GM12864 (cell line): Measurements from ENCODE around the gene UNKL.
A peak's percentile ranks its signal among the peaks of the same experiment; 100 is the strongest.
"Not testable (repeated sequence)": the region's sequence is repeated elsewhere in the genome, so short reads cannot be mapped to it uniquely, and the experiment has no call there.

ENCODE experiments used
- DNase-seq: peaks from one replicate; pipeline ENCODE4 v3.0.0-alpha.2; 2011; ENCODE audit warnings: low read depth
- H3K4me3 ChIP-seq: 2 replicates; pipeline ENCODE4 v1.5.1; 2011; ENCODE audit warnings: mild to moderate bottlenecking, low read depth, low read length, control low read depth
- CTCF ChIP-seq: IDR thresholded peaks from 2 replicates; pipeline ENCODE4 v1.5.1; 2011; ENCODE audit warnings: low read depth, mild to moderate bottlenecking, moderate library complexity, low read length, control low read depth, inconsistent platforms; ENCODE audit errors: missing control alignments

Gene UNKL

GRCh38 chr16:1331712-1332617 is 82.5 kb downstream of the UNKL start:
- no peak for TF ChIP-seq CTCF
- DNase-seq: peak; percentile 64
- H3K4me3 ChIP-seq: no peak overlapping the region

- TF ChIP-seq CTCF: no peak
- no peak overlapping the region for H3K4me3 ChIP-seq
Observed at GRCh38 chr16:1330931-1331711, 83.4 kb downstream of the UNKL start.

GRCh38 chr16:1330260-1330914 is 84.1 kb downstream of the UNKL start:
- H3K4me3 ChIP-seq: no peak overlapping the region
- no peak for DNase-seq
- TF ChIP-seq CTCF: peak; percentile 83

More at GRCh38 chr16:1330931-1331711, 83.4 kb downstream of the UNKL start:
- no peak for DNase-seq

- DNase-seq, H3K4me3 ChIP-seq: not testable (repeated sequence)
Observed at GRCh38 chr16:1328961-1329360, 85.5 kb downstream of the UNKL start.

- not testable (repeated sequence) for H3K4me3 ChIP-seq, DNase-seq
Observed at GRCh38 chr16:1328136-1328535, 86.4 kb downstream of the UNKL start.

GRCh38 chr16:1327619-1327947 is 86.9 kb downstream of the UNKL start:
- no peak for TF ChIP-seq CTCF
- H3K4me3 ChIP-seq: no peak overlapping the region
- no peak for DNase-seq

- no peak for DNase-seq
- H3K4me3 ChIP-seq: no peak overlapping the region
- no peak for TF ChIP-seq CTCF
Observed at GRCh38 chr16:1326946-1327618, 87.4 kb downstream of the UNKL start.
